ENCODE data around the gene RDH11.
"Not testable (repeated sequence)": the region's sequence is repeated elsewhere in the genome, so short reads cannot be mapped to it uniquely, and the experiment has no call there.

Gene RDH11

DNA sequence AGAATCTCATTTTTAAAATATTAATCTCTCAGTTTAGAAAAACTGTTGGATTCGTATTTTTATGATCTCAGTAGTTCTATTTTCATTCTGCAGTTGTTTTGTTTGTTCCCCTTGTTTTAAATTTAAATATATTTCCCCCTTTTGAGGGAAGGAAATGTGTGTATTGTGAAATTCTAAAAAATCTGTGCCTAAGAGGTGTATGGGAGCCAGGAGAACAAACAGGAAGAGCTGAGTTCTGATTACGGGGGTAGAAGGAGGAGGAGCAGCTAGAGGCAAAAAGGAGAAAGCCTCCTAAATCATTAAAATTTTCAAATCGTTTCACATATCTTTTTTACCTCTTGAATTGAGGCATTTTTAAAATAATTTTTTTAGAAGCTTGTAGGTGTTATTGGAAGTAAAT, 8.4 kb upstream of the RDH11 start:
- no peak for FAIRE-seq

GRCh38 chr14:67701492-67701891, 5.9 kb upstream of the RDH11 start, which contains the start of gene RDH12:
Gene RDH12 (plus strand): TSS chr14:67701886. CDS start chr14:67722643, 20,757 bp downstream.
- FAIRE-seq: not testable (repeated sequence)

GRCh38 chr14:67698179-67698578, 2.6 kb upstream of the RDH11 start:
- FAIRE-seq: no peak

GRCh38 chr14:67697006-67697405, 1.4 kb upstream of the RDH11 start:
- no peak for FAIRE-seq

GRCh38 chr14:67694791-67695393, 672 bp downstream of the RDH11 start:
- FAIRE-seq: peak; percentile 60

DNA sequence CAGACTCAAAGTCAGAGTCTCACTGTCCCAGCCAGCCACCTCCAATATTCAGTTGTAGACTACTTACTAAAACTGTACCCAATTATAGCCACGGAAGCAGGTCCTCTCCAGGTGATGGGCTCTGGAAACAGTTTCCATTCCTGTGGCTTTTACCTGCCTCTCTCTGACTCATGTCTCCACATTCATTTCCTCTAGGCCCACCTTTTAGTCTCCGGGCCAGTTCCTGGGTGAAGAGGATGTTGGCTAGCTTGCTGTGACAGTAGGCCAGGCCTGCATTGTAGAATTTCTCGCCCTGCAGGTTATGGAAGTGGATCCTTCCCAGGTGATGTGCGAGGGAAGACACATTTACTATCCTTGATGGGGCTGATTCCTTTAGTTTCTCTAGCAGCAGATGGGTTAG, 5.6 kb downstream of the RDH11 start:
- no peak for FAIRE-seq

DNA sequence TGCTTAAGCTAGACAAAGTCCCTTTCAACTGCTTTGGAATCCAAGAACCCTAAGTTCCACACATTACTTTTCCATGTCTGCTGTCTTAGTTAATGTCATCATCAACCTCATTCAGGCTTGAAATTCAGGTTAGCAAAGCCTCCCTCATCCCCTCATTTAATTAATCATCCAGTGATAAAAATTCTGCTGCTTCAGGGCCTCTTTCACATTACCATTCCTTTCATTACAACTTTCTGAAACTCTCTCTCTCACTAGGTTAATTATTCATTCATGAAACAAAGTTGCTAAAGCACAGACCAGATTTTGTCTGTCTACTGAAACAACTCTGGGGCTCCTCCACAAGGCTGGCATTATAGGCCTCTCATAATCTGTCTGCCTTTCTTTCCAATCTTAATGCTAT, 11.7 kb downstream of the RDH11 start:
- no peak for FAIRE-seq

- FAIRE-seq: no peak
These were observed 14.6 kb downstream of the RDH11 start for GRCh38 chr14:67680941-67681340.

DNA sequence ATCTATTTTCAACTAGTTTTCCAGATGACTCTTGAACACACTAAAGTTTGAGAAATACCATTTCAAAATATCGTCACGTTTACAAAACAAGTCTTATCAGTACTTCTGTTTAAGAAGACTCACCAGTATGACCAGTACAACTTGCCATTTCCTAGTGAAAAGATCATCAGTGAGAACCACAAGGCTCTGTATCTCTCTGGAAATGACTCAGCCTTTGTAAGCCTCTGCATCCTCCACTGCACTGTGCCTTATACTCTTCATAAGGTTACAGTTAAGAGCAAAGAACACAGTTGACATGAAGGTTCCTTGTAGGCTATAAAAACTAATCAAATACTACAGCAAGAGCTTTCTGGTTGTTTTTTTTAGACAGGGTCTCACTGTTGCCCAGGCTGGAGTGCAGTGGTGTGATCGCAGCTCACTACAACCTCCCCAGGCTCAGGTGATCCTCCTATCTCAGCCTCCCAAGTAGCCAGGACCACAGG, 15.4 kb downstream of the RDH11 start:
- FAIRE-seq: no peak

DNA sequence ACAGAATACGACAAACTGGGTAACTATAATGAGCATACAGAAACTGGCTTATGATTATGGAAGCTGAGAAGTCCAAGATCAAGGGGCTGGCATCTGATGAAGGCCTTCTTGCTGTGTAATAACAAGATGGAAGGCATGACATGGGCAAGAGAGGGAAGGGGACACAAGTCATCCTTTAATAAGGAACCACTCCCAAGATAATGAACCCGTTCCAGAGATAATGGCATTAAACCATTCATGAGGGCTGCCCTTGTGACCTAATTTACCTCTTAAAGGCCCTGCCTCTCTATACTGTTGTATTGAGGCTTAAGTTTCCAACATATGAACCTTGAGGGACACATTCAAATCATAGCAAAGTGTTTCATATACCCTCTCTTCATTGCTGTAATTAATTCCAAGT, 16.6 kb downstream of the RDH11 start:
- FAIRE-seq: no peak

GRCh38 chr14:67675219-67675582, 20.4 kb downstream of the RDH11 start:
- no peak for FAIRE-seq

DNA sequence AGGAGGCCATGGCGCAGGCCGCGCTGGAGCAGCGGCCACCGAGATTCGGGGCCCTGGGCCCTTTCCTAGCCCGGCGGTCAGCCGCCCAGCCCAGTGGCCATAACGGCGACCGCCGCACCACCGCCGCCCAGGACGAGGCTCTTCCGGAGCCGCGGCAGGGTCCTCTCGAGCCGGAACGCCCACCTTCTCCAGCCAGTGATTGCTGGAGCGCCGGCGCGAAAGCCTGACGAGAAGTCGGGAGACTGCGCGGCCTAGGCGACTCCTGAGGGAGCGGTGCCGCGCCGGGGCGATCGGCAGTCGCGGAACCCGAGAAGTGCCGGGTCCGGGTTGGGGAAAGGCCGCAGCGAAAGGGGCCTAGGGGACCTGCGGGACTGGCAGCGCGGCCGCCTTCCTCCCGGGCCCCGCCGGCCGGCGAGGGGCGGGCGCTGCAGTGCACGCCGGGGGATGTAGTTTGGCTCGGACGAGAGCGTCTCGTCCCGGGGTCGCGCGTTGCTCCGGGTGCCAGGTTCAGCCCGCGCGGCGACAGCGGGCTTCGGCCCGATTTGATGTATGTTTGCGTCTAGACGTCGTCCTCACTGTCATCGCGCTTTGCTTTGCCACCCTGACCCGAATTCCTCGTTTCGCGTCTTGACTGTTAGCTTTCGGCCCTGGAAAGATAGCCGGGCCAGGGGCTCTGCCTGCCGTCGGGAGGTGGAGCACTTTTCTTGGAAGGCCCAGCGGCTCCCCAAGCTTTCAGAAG, 20.9 kb downstream of the RDH11 start, which contains the start of gene VTI1B:
Gene VTI1B, minus strand, starts transcription at position 153 of the 739 bp plus-strand sequence. Its CDS starts 143 bp downstream, at position 10.
- no peak for FAIRE-seq

DNA sequence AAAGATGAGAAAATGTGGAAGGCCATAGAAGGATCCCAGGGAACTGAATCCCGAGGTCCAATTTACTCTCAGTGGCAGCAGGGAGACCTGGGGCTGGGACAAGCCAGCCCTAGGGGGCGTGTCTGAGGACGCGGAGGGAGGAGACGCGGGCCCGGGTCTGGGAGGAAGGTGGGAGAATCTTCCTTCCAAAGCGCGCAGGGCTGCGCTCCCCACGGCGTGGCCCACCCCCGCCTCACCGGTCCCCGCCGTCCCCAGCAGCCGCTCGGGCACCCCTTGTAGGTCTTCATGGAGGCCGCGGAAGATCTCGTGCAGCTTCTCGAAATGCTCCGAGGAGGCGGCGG, 21.5 kb downstream of the RDH11 start:
- no peak for FAIRE-seq

GRCh38 chr14:67673451-67673850, 22.1 kb downstream of the RDH11 start:
- no peak for FAIRE-seq

DNA sequence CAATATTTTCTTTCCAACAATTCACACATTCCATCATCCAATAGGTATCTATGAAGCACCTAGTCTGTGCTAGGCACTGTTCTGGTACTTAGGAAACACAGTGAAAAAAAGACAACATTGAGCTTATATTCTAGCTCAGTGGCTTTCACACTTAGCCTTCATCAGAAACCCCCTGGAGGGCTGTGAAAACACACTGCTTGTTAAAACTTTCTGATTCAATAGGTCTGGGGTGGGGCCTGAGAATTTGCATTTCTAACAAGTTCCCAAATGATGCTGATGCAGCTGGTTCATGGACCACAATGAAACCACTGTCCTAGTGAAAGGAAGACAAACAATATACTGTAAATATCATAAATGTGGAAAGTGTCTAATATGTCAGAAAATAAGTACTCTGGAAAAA, 27.0 kb downstream of the RDH11 start:
- no peak for FAIRE-seq

- FAIRE-seq: no peak
These were observed 28.7 kb downstream of the RDH11 start for GRCh38 chr14:67666750-67667449.

- FAIRE-seq: no peak
These were observed 29.7 kb downstream of the RDH11 start for GRCh38 chr14:67665868-67666267.

GRCh38 chr14:67663633-67664032, 31.9 kb downstream of the RDH11 start:
- FAIRE-seq: no peak

DNA sequence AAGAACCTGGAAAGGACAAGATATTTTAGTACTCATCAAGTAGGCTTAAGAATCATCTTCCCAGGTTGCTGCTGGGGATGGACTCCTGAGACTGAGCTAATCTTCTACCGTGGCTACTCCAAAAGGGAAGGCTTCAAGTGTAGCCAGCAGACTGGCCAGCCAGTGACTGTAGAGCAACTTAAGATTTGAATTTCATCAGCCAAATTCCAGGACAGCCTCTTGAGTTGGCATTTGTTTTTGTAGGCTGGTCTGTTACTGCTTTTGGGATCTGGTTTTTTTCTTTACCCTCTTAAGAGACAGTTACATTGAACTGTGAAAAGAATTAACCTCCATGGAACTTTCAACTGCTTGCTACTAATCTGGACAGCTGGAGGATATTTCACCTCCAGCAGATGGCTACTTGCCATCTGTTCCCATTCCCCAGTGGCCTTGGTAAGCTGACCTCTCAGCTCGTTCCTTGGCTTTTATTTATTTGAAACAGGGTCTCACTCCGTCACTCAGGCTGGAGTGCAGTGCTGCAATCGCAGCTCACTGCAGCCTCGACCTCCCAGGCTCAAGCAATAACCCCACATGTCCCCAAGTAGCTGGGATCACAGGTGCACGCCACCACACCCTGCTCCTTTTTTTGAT, 41.8 kb downstream of the RDH11 start:
- FAIRE-seq: no peak

- FAIRE-seq: no peak
These were observed 43.4 kb downstream of the RDH11 start for GRCh38 chr14:67652189-67652588.

GRCh38 chr14:67650694-67651093, 44.9 kb downstream of the RDH11 start:
- no peak for FAIRE-seq

- FAIRE-seq: no peak
These were observed 45.4 kb downstream of the RDH11 start for GRCh38 chr14:67650151-67650550.

- FAIRE-seq: no peak
These were observed 49.4 kb downstream of the RDH11 start for GRCh38 chr14:67646131-67646530.

GRCh38 chr14:67645414-67645813, 50.1 kb downstream of the RDH11 start:
- FAIRE-seq: no peak

Data from islet of Langerhans (tissue), 1 donor.